SK-N-MC (cell line): ENCODE measurements around the gene ARNT2.

Experiments
- EZH2 ChIP-seq: fragments of 200-600 bp; sonication (generic); IDR thresholded peaks from one replicate; pipeline ENCODE4 v1.6.1; 2017; ENCODE audit warnings: antibody characterized with exemption
- FOXP2 ChIP-seq: optimal IDR thresholded peaks from 2 replicates; pipeline ENCODE3; 2011; ENCODE audit warnings: mild to moderate bottlenecking, moderate library complexity; ENCODE audit not compliant: insufficient read depth; ENCODE audit errors: extremely low read length, control extremely low read depth
- POLR2AphosphoS5 ChIP-seq: IDR thresholded peaks from 2 replicates; pipeline ENCODE4 v1.6.1; 2012; ENCODE audit warnings: mild to moderate bottlenecking, low read depth, low read length, borderline replicate concordance

DNA sequence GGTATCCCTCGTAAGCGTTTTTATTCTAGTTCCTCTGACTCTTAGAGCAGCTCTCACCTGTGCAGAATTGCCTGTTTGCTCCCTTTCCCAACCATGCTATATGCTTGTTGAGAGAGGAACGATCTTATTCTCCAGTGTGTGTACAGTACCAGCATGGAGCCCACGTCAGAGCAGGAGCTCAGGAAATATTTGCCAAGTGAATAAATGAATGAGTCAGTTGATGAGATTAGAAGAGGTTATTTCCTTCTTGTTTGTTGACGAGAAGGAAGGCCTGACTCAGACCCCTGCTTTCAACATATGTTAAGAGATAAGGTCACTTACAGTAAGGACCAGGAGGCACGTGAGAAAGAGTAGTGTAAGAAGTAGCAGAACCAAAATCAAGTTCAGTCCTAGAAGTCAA is 184.6 kb downstream of the ARNT2 start:
- no peak for TF ChIP-seq POLR2AphosphoS5
- no peak for TF ChIP-seq EZH2
- no peak for TF ChIP-seq FOXP2
